GM12892 (cell line): ENCODE results near the gene ZNF586.

Experiments
- POLR2A ChIP-seq: IDR thresholded peaks from 2 replicates; pipeline ENCODE4 v1.6.1; 2011; ENCODE audit warnings: low read depth, low read length, control low read depth
- POLR2AphosphoS5 ChIP-seq: IDR thresholded peaks from 2 replicates; pipeline ENCODE4 v1.6.1; 2011; ENCODE audit warnings: low read depth, low read length, control low read depth

DNA sequence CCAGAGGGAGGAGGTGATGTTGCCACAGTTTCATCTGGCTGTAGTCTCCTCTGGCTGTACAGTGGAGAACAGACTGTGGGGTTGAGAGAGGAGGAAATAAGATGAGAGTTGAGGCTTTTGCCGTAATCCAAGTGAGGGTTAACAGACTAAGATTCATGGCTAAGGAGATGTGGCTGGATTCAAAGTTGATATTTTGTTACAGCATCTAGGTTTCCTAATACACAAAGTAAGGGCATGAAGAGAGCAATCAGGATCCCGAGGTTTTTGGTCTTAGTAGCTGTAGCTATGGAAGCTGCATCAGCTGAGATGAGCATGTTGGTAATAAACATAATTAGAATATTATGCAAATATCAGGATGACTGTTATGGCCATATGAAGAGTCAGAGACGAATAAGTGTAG is 21.4 kb upstream of the ZNF586 start:
- TF ChIP-seq POLR2A, result no peak
- no peak for TF ChIP-seq POLR2AphosphoS5
